SH-SY5Y (cell line): ENCODE measurements around the gene CHCHD1.

Experiments
- GATA2 ChIP-seq: IDR thresholded peaks from 2 replicates; pipeline ENCODE4 v1.6.1; 2011; ENCODE audit warnings: mild to moderate bottlenecking, low read depth, low read length
- GATA3 ChIP-seq: IDR thresholded peaks from 2 replicates; pipeline ENCODE4 v1.6.1; 2011; ENCODE audit warnings: low read depth, mild to moderate bottlenecking, low read length, moderate library complexity

DNA sequence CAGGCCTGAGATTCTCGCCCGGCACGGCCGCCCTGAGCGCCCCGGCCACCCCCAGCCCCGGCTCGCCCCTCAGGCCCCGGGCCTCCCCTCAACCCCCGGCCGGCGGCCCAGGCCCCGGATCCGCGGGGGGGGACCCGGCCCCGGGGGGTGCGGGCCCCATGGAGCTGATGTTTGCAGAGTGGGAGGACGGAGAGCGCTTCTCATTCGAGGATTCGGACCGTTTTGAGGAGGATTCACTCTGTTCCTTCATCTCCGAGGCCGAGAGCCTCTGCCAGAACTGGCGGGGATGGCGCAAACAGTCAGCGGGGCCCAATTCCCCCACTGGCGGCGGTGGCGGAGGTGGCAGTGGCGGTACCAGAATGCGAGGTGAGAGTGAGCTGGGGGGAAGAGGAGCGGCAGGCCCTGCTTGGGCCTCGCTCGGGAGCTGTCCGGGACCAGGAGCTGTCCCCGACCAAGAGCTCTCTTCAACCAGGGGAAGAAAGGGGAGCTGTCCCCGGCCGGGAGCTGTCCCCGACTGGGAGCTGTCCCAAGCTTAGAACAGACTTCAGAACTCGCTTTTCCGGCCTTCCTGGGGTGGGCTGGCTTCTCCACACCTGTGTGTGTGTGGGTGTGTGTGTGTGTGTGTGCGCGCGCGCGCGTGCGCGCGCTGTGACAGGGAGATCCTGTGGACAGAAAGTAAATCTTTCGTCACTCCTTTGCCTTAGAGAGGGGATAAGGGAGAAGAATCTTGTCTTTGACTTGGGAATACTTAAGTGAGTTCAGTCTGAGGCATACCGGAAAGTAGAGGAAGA lies 4.1 kb downstream of the CHCHD1 start:
- TF ChIP-seq GATA3: no peak
- no peak for TF ChIP-seq GATA2
